ENCODE measurements around the gene ZMPSTE24. TPM values are rescaled to one million over a fixed set of nuclear protein-coding genes. Genes with fewer than 3 reads are reported as not detected.
"Not testable (repeated sequence)": the region's sequence is repeated elsewhere in the genome, so short reads cannot be mapped to it uniquely, and the experiment has no call there.

ZMPSTE24 gene
- total RNA-seq, 1 donor from 2014 or later = 37.4 TPM

- intact Hi-C loops (cut with DNase I) = no loop called here
These were observed 83.7 kb downstream of the ZMPSTE24 start for GRCh38 chr1:40341491-40342380.

DNA sequence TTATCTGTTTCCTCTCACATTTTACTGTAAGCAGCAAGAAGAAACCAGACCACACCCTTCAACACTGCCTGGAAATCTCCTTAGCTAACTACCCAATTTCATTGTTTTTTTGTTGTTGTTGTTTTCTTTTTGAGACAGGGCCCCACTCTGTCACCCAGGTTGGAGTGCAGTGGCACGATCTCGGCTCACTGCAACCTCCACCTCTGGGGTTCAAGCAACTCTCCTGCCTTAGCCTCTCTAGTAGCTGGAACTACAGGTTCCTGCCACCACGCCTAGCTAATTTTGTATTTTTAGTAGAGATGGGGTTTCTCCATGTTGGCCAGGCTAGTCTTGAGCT lies 84.3 kb downstream of the ZMPSTE24 start:
- ATAC-seq; DNase-seq (ENCODE audit: missing footprints); intact Hi-C loops (cut with DNase I): not testable (repeated sequence)

More at GRCh38 chr1:40341491-40342380, 83.7 kb downstream of the ZMPSTE24 start:
- ATAC-seq (no peak), DNase-seq (ENCODE audit: missing footprints) (no peak)

Other genes with a start within 250 kb of the ZMPSTE24 start
- 88.8 TPM for gene CAP1, start 217.5 kb upstream of the ZMPSTE24 start, total RNA-seq
- gene PPT1, start 161.0 kb upstream of the ZMPSTE24 start, total RNA-seq = 44.1 TPM
- gene RLF, start 96.8 kb upstream of the ZMPSTE24 start, total RNA-seq = 12.7 TPM
- not detected for gene TMCO2, start 10.3 kb upstream of the ZMPSTE24 start, total RNA-seq
- 0.24 TPM for gene COL9A2, start 59.0 kb downstream of the ZMPSTE24 start, total RNA-seq
- gene SMAP2, start 115.5 kb downstream of the ZMPSTE24 start, total RNA-seq = 16.3 TPM
- 1.2 TPM for gene ZFP69B, start 192.2 kb downstream of the ZMPSTE24 start, total RNA-seq
- 1.8 TPM for gene ZFP69, start 219.1 kb downstream of the ZMPSTE24 start, total RNA-seq